GM20431 (cell line): ENCODE results near the gene RNASE8.

Source experiments
- in situ Hi-C: fragments of 300-500 bp; cut with MseI, MboI; formaldehyde crosslinking; loops from one replicate; pipeline ENCODE4 v1.15.0; 2020; ENCODE audit warnings: low sequenced_read_pairs; ENCODE audit not compliant: unreplicated experiment

RNASE8 gene

DNA sequence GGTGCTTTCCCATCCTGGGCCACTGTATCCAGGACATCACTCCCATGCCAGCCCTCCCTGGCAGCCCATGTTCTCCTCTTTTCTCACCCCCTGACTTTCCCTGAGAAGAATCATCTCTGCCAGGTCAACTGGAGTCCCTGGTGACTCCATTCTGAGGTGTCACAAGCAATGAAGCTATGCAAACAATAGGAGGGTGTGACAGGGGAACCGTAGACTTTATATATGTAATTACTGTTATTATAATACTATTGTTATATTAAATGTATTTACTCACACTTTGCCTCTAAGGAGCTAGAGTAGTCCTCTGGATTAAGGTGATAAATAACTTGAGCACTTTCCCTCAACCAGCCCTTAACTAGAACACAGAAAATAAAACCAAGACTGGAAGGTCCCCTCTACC lies 31.6 kb downstream of the RNASE8 start:
- in situ Hi-C loops: no loop called here

DNA sequence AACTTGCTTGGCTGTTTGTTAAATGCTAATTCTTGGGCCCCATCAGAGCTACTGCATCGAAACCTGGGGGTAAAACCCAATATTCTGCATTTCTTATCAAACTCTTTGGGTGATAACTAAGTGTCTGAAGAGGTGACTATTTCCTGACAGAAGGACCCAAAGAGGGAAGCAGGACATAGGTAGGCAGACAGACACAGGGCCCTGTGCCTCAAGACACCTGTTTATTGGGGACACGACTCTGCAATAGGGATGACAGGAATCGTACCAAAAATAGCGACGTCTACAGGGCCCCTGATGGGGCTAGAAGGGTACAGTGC lies 32.2 kb downstream of the RNASE8 start:
- in situ Hi-C loops: no loop called here

DNA sequence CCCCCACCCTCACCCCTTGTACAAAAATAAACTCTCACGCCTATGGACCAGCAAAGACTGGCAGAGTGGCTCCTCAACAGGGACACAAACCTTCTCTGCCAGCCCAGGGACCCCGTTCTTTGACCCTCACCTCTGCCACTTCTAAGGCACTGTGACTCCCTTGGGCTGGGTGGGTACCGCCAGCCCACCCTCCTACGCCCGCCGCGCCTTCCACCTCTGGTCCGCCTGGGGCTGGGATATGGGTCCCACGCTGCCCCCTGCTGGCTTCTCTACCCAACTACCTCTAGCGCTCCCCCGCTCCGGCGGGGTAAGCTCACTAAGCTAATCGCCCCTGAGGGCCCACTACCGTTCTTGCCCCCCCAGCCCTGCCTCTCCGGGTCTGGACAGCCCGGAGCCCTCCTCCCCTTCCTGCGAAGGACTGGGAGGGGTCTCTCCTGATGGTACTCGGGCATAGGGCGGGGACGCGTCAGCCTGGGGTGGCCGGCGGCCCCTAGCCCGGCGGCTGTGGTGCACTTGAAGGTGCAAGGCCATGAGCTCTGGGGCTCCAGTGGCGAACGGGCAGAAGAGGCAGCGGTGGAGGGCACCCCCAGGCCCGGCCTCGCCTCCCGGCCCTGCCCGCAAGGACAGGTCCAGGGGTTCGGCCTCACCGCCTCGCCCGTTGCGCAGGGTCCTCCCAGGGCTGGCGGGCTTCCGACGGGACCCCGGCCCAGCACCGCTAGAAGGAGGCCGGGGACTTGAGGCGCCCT lies 32.7 kb downstream of the RNASE8 start:
- in situ Hi-C loops: no loop called here

DNA sequence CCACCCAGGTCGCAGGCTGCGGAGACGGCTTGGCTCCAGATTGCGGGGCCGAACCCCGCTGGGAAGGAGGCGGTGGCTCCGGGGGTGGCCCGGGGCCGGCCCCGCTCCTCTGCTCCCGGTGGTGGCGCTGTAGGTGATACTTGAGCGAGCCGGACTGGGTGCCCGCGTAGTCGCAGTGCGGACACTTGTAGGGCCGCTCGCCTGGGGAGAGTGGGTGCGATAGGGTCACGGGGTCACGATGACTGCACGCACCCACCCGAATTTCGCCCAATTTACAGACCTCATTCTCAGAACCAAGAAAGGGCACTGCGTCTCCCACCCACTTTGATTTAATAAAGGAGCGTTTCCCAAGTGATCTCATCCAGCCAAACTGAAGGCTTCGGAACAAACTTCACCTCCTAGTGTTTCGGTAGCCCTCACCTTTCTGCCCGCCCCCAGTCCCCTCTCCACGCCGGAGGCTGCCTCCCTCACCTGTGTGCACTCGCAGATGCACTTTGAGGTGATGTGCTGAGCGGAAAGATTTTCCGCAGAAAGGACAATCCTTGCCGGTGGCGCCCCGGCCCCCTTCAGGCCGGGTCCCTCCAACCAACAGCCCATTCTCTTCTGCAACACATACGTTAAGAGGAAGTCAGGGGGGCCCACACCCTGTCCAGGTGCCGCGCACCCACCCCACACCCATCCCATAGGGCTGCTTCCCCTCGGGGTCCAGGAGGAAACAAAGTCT lies 33.5 kb downstream of the RNASE8 start:
- in situ Hi-C loops: no loop called here

DNA sequence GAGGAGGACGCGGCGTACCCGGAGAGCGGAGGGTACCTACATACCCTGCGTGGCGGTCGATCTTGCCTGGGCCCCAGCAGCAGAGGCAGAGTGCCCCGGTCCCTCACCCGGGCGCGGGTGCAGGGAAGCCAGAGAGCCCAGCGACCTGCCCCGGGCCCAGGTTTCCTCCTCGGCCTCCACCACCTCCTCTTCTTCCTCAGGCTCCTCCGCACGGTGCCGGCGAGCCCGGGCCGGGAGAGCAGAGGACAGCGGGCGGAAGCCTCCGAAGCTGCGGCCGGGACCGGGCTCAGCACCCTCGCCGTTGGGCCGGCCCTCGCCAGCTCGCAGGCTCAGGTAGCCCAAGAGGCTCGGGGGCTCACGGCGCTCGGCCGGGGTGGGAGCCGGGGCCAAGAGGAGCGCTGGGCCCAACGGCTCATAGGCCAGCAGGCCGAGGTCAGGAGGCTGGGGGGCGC lies 34.2 kb downstream of the RNASE8 start:
- in situ Hi-C loops: no loop called here

DNA sequence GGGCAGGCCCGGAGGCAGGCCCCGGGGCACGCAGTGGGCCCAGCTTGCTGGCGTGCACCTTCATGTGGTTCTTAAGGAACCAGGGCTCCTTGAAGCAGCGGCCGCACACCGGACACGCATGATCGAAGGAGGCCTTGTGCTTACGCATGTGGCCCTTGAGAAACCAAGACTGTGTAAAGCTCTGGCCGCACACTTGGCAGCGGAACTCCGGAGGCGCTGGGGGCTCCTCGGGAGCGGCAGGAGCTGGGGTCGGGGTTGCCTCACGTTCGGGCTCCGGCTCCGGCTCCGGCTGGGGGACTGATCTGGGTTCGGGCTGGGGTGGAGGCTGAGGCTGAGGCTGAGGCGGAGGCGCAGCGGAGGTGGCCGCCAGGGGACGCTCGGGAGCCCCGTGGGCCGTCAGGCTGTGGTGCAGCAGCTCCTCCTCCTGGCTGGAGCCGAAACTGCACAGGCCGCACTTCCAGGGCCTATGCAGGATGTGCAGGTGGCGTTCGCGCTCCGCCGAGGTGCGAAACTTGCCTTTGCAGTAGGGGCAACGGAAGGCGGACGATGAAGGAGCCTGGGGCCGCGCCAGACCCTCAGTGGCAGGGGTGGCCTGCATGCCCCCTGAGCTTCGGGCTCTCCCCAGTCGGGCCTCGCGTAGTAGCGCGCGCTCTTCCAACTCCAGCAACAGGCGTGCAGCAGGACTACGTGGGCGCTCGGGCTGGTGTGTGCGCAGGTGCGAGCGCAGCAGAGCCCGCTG lies 34.8 kb downstream of the RNASE8 start:
- in situ Hi-C loops: no loop called here

DNA sequence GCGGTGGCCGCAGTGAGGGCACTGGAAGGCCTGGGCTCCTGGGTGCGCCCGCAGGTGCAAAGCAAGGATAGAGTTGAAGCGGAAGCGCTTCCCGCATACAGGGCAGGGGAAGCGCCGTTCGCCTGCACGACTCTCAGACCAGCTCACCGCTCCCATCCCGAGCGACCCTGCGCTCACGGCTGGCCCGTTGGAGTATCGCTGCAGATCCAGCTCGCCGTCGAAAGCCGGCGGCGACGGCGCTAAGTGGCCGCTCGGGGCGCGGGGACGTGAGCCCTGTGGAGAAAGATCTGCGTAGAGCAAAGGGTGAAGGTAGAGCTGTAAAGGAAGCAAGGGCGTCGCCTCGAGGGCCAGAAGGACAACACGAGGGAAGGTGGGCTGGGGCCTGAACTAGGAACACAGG lies 35.4 kb downstream of the RNASE8 start:
- in situ Hi-C loops: no loop called here

DNA sequence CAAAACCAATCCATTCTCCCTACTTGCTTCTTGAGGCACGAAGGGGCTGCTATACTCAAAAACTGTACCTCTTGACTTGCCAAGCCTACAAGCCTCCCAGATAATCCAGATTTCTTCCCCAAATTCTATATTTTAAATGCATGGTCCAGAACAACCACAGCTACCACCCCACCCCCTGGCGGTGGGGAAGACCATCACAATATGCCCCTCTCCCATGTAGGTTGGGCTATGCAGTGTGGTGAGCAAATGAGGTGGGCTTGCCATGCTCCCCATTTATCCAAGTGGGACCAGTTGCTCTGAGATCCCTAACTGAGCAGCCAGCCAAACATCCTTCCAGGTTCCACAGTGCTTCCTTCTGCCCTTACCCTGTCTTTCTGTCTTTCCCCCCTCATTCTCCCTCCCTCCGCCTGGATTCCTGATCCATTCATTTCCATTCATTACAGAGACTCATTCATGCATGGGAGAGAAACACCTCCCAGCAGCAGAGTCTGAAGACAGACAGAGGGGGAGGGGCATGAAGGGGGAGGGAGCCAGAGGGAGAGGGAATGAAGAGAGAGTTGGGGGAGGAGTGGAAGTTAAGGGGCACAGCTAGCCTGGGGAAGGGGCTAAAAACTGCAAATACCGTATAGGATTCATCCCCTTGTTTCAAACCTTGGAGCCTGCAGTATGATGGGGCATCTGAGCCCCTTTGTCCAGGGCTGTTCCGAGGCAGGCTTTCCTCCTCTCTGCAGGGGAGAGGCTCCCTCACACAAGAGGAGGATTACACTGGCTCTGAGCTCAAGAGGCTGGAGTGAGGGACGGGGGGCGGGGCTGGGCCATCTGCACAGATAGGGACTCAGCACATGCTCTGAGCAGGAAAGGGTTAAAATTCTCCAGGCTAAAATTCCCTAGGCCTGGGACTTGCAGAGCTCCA lies 36.4 kb downstream of the RNASE8 start:
- in situ Hi-C loops: no loop called here

DNA sequence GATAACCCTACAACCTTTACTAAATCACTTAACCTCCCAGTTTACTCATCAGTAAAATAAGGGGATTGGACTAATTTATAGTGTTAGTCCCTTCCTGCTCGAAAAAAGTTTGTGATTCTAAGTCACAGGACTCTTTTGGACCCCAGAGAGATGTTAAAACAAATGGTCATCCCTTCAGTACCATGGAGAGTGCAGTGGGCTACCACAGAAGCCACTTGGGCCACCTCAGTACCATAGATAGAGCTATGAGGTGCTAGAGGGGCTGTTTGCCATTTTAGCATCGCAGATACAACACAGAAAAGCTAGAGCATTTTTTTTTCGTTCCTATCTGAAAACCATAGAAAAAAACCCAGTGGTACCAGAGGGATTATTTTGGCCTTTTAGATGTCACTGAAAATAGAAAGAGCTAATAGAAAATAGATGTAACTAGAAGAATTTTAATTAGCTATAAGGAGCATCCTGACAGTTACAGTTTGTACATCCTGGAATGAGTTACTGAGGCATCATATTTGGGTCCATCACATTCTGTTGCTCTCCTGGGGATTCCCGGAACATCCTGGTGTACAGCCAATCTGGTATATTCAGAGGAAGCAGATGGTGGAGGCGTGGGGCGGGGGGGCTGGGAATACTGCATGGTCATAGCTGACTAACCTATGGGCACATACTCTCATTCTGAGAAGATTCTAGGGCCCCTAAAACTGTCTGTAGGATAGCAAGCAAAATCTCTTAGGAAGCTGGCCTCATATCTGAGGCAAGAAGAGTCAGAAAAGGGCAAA lies 38.0 kb downstream of the RNASE8 start:
- in situ Hi-C loops: no loop called here

DNA sequence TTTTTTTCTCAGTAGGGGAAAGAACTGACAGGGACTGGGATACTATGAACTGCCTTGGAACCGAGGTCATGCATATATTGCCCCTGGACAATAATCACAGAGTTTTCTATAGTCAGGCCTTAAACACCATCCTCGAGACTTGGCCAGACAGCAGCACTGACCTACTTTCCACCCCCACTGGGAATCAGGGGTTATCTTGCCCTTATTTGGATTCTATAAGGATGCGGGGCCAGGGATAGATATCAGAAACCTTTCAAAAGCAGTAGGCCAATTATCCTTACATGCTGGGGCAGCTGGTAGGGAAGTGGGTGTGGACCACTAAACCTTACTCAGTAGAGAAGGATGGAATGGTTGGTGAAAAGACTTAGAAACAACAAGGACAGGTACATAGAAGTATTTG lies 38.8 kb downstream of the RNASE8 start:
- in situ Hi-C loops: no loop called here

DNA sequence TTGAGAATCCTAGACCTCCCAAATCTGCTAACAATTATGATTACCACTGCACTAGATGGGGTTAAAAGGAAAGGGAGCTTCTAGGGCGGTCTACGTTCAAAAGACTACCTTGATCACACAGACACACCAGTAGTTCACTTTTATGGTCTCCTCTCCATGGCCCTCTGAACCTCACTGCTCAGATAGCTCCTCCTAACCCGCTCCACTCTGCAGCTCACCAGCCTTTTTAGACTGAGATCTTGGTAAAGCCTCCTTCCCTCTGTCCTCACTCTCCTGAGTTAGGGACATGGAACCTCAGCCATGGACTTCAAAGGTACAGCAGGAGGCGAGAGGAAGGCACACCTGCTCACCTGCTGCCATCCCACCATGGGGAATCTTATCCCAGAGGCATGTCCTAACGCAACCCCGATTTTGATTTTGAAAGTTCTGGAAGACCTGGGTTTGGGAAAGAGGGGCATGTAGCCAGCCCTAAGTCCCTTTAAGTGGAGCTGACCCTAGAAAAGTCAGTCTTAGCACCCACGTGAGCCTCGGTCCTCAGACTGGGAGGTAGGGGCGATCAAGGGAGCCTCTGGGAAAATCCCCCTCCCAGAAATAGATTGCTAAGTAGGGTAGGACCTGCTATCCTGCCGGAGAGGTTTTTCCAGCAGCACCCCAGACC lies 39.5 kb downstream of the RNASE8 start:
- in situ Hi-C loops: no loop called here

DNA sequence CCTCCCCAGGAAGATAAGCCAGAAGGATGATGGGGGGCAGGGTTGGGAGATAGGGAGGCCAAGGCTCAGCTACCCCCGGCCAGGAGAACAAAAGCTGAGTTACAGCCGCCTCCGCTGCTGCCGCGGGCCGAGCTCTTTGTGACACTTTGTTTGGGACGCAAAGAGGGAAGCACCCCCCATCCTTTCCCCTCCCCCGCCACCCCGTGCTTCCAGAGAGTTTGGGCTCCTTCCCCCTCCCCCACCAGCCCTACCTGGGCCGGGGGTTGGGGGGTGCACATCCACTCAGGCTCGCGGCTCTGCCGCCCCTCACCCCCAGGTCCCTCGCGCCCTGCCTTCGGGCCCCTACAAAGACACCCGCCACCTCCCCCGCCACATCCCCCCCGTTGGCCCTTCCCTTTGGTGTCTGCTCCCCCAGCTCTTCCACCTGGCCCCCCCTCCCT lies 40.0 kb downstream of the RNASE8 start:
- in situ Hi-C loops: no loop called here

DNA sequence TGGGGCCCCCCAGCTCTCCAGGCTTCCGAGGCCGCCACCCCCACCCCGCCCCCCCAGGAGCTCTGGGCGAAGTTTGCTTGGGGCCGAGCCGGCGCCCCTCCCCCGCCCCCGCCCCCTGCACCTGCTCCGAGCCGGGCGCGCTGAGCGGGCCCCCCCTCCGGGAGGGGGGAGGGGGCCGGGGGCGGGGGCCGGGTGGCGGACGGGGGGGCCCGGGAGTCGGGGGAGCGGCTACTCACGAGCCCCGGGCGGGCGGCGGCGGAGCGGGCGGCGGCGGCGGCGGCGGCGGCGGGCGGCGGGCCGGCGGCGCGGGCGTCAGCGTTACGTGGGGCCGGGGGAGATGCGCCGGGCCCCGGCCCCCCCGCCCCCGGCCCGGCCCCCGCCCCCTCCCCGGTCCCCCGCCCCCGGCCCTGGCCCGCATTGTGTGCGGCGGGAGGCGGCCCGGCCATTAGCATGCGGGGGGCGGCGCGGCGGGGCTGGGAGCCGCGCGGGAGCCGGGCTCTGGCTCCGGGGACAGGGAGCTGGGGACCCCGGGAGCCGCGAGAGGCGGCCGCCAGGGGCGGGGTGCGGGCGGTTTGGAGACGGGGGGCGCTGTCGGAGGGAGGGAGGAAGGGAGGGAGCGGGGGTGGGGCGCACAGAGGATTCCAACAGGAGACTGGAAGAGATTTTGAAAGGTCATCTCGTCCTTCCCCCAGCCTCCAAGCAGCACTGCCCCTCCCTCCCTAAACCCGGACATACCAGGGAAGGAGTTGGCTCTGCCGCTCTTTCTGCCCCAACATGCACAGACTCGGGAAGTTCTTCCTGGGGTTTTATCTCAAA lies 40.7 kb downstream of the RNASE8 start, which contains the start of gene ZNF219:
Gene ZNF219 (minus strand): TSS at position 580 of the 816 bp plus-strand sequence. CDS start 5,064 bp downstream, outside the sequence.
- in situ Hi-C loops: no loop called here

DNA sequence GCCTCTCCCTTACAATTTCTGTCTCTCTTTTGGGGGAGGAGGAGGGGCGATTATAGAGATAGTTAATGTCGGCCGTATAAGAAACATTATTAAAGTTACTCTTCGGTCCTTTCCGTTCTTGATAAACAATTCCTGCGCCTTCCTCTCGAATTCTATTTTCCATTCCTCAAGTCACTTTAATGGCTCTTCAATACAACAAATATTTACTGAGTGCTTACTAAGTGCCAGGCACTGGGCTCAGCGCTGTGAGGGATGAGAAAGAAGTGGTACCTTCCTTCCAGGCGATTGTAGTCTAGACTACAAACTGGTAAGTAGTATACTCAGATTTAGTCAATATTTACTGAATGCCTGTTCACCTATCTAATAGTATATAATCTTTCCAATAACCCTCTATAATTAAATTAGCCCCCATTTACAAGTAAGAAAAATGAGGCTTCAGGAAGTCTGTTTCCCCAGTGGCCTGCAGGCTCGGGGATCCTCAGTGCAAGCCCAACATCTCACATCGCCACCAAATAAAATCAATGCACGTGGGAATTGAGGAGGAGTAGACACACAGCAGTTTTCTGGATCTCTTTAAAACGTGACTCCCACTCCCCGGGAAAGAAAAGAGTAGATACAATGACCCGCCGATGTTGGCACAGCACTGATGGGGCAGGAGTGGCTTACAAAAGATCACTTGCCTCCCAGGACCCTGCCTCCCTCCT lies 41.4 kb downstream of the RNASE8 start:
- in situ Hi-C loops: no loop called here

DNA sequence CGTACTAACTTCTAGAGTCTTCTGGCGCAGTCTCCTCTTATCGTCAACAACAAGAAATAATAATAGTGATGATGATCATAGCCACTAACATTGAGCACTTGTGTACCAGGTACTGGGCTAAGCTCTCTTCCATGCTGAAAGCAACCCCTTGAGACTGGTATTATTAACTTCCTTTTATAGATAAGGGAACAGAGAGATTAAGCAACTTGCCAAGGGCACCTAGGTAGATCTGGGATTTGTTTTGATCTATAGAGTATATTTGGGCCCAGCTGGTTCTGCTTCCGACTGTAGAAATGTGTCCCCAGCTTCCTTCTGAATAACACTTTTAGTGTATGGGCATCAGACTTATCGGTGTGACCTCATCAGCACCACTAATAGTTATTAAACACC lies 42.0 kb downstream of the RNASE8 start:
- in situ Hi-C loops: no loop called here

DNA sequence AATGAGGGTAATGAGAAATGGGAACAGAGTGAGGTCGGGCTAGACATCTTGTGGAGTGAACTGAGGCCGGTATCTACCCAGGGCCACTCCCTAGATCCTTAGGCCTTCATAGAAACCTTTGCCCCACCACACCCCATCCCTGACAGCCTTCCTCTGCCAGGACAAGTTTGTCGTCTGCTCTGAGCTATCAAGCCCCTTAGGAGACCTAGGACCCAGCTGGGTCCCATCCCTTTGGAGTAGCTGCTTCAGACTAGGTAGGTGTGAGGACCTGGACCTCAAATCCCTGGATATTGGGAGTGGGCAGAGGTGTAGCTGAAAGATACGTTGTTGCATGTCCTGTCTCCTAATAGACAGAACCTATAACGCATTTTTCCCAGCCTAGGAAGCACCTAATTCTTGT lies 43.3 kb downstream of the RNASE8 start, which contains the start of gene TMEM253:
Gene TMEM253 (plus strand): TSS at position 136 of the 400 bp plus-strand sequence. CDS start 278 bp downstream, outside the sequence.
- in situ Hi-C loops: no loop called here

DNA sequence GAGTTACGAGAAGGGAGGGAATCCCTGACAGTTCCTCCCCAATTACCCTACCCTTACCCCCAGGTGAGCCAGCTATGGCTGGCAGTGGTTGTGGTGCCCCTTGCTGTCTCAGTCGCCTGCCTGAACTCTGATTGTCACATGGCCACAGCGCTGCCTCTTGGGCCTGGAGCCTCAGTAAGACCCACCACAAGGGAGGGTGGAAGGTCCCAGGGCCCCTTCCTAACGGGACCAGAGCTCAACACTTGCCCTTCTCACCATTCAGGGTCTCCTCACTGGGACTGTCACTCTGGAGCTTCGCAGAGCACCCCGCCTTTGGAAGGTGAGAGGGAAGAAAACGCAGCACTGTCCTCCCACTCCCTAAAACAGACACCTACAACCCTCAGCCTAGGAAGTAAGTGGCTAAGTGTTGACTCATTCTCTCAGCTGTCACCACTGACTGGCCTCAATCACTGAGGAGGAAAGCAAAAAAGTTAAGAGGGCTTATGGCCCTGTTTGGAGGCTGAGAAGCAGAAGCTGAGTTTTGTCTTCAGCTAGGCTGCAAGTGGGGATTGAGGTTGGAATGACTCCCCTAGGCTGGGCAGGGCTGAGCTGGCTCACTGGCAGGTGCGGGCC lies 44.3 kb downstream of the RNASE8 start:
- in situ Hi-C loops: no loop called here
